ENCODE results near the gene FAF1.

The FAF1 gene

DNA sequence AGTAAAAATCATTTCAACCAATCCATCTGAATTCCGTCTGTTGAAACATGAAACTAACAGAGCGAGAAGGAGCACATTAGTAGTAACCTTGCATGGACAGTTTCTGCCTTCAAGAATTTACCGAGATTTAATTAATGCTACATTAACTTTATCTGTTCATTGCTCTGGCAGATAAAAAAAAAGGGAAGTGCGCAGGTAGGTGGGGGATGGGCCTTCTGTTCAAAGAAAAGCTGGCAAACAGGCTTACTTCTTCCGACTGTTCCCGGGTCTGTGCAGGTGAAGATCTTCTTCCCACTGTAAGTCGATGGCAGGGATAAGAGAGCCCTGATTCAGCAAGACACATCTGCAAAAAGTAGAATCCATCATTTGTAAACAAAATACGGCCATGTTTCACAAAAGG is 364.2 kb downstream of the FAF1 start:
- H3K27me3 Mint-ChIP-seq (ENCODE audit: low read depth, poor library complexity): no peaks in the 10 kb centered on the region
- no peaks in the 10 kb centered on the region for H3K4me1 Mint-ChIP-seq
- H3K27ac Mint-ChIP-seq: no peak overlapping the region
- H3K36me3 Mint-ChIP-seq (ENCODE audit: low read depth): peaks cover 12% of the 10 kb centered on the region
- no peak for DNase-seq
- H3K9me3 Mint-ChIP-seq: no peaks in the 10 kb centered on the region
- H3K4me3 Mint-ChIP-seq: no peak overlapping the region
- TF ChIP-seq CTCF (IDR thresholded peaks at IDR 0.05): no peak

DNA sequence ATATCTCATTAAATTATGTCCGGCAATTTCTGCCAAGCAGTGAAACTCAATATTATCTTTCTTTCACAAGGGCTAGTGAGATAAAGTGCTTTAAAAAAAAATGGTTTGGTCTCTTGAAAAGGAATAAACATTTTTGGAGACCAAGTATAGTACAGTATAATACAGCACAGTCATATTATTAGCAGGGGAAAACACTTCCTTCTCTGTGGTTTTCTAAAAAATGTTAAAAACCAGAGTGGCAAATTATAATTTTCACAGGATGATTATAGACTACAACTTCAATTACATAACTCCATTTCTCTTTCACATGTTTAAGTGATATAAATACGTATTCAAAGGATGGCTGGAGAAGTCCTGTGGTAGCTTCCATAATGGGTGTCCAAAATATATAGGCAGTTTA is 366.6 kb downstream of the FAF1 start:
- Mint-ChIP-seq H3K9me3 (no peaks in the 10 kb centered on the region), H3K36me3 (ENCODE audit: low read depth) (peaks cover 12% of the 10 kb centered on the region), H3K4me1 (no peaks in the 10 kb centered on the region), H3K27ac (no peak overlapping the region), H3K4me3 (no peak overlapping the region), H3K27me3 (ENCODE audit: low read depth, poor library complexity) (no peaks in the 10 kb centered on the region)
- DNase-seq: no peak
- TF ChIP-seq CTCF (IDR thresholded peaks at IDR 0.05): no peak

- H3K4me3 Mint-ChIP-seq: no peak overlapping the region
- H3K9me3 Mint-ChIP-seq: no peaks in the 10 kb centered on the region
- no peaks in the 10 kb centered on the region for H3K4me1 Mint-ChIP-seq
- DNase-seq: no peak
- peaks cover 12% of the 10 kb centered on the region for H3K36me3 Mint-ChIP-seq (ENCODE audit: low read depth)
- no peaks in the 10 kb centered on the region for H3K27me3 Mint-ChIP-seq (ENCODE audit: low read depth, poor library complexity)
- TF ChIP-seq CTCF (IDR thresholded peaks at IDR 0.05): no peak
- no peak overlapping the region for H3K27ac Mint-ChIP-seq
These were observed 368.5 kb downstream of the FAF1 start for GRCh38 chr1:50591598-50591997.

DNA sequence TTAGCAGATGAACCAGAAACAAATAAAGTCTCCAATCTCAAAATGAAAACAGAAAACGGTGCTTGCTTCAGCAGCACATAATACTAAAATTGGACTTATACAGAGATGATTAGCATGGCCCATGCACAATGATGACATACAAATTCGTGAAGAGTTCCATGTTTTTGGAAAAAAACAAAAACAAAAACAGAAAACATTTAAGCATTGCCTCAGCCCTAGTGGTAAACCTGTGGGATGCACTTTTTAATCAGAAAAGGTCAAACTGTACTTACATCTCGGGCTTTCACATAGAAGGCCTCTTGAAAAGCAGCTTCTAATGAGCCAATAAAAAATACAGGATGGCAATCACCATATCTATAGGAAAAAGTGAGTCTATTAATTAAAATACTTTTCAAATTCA is 377.7 kb downstream of the FAF1 start:
- no peak for DNase-seq
- H3K36me3 Mint-ChIP-seq (ENCODE audit: low read depth): no peaks in the 10 kb centered on the region
- no peak overlapping the region for H3K27ac Mint-ChIP-seq
- no peaks in the 10 kb centered on the region for H3K27me3 Mint-ChIP-seq (ENCODE audit: low read depth, poor library complexity)
- no peaks in the 10 kb centered on the region for H3K4me1 Mint-ChIP-seq
- no peaks in the 10 kb centered on the region for H3K9me3 Mint-ChIP-seq
- peak; percentile 14 for TF ChIP-seq CTCF (IDR thresholded peaks at IDR 0.05)
- H3K4me3 Mint-ChIP-seq: no peak overlapping the region

DNA sequence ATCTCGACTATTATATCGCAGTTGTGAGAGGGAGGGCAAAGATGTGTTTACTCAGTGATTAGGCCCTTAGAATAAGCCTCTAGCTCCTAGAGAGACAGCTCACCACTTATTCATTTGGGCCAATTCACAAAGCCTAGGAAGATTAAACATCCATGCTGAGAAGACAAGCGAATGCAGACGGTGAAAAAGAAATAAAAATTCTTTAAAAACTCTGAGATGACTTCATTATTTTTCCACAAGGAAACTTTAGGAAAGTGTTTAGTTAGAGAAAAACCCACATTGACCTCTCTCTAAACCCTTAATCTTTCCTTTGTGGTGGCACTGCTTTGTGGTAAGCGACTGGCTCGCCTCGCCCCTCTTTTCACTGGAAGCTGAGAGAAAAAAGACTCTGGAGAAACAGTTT is 390.0 kb downstream of the FAF1 start:
- TF ChIP-seq CTCF (IDR thresholded peaks at IDR 0.05): no peak
- no peaks in the 10 kb centered on the region for H3K27me3 Mint-ChIP-seq (ENCODE audit: low read depth, poor library complexity)
- H3K9me3 Mint-ChIP-seq: no peaks in the 10 kb centered on the region
- H3K36me3 Mint-ChIP-seq (ENCODE audit: low read depth): peaks cover 18% of the 10 kb centered on the region
- peak overlapping the region; percentile 91 for H3K27ac Mint-ChIP-seq
- H3K4me3 Mint-ChIP-seq: no peak overlapping the region
- no peak for DNase-seq
- H3K4me1 Mint-ChIP-seq: peaks cover 18% of the 10 kb centered on the region

- DNase-seq: no peak
- peaks cover 18% of the 10 kb centered on the region for H3K4me1 Mint-ChIP-seq
- no peaks in the 10 kb centered on the region for H3K9me3 Mint-ChIP-seq
- no peak overlapping the region for H3K4me3 Mint-ChIP-seq
- H3K36me3 Mint-ChIP-seq (ENCODE audit: low read depth): peaks cover 13% of the 10 kb centered on the region
- H3K27ac Mint-ChIP-seq: no peak overlapping the region
- no peaks in the 10 kb centered on the region for H3K27me3 Mint-ChIP-seq (ENCODE audit: low read depth, poor library complexity)
- TF ChIP-seq CTCF (IDR thresholded peaks at IDR 0.05): no peak
These were observed 391.3 kb downstream of the FAF1 start for GRCh38 chr1:50568782-50569181.
